Measurements from ENCODE around the gene MLF2.

- TF ChIP-seq, protein P1, sequence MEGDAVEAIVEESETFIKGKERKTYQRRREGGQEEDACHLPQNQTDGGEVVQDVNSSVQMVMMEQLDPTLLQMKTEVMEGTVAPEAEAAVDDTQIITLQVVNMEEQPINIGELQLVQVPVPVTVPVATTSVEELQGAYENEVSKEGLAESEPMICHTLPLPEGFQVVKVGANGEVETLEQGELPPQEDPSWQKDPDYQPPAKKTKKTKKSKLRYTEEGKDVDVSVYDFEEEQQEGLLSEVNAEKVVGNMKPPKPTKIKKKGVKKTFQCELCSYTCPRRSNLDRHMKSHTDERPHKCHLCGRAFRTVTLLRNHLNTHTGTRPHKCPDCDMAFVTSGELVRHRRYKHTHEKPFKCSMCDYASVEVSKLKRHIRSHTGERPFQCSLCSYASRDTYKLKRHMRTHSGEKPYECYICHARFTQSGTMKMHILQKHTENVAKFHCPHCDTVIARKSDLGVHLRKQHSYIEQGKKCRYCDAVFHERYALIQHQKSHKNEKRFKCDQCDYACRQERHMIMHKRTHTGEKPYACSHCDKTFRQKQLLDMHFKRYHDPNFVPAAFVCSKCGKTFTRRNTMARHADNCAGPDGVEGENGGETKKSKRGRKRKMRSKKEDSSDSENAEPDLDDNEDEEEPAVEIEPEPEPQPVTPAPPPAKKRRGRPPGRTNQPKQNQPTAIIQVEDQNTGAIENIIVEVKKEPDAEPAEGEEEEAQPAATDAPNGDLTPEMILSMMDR (IDR thresholded peaks at IDR 0.05), result peak in 3 of 5 experiments; percentile 11 to 20 (median 15)
- TF ChIP-seq POLR2A (IDR thresholded peaks at IDR 0.05), result no peak
These were observed 597 bp downstream of the MLF2 start for GRCh38 chr12:6752167-6752920.

Measured in tibial nerve (tissue), 3 donors.